Kidney (tissue), 22 donors: ENCODE results near the gene LAX1. TPM values are rescaled to one million over a fixed set of nuclear protein-coding genes. Genes with fewer than 3 reads are reported as not detected.

Experiments
- DNase-seq, 5 donors: peaks; one replicate each; pipeline ENCODE4 v3.0.0-alpha.2; 2013 to 2020
- FAIRE-seq: peaks from 2 replicates; lab custom pipeline; 2012; peaks lifted over from hg19 to GRCh38; lab: Jason Lieb, UNC
- H3K27ac ChIP-seq, 2 donors: one replicate each; pipeline ENCODE4 v1.7.0; 2013; ENCODE audit warnings: low read depth in 2 of 2, low read length in 2 of 2, inconsistent platforms in 1 of 2
- H3K27me3 ChIP-seq: one replicate; pipeline ENCODE4 v1.7.1; 2013; ENCODE audit warnings: low read length, inconsistent platforms; ENCODE audit not compliant: control insufficient read depth, insufficient read depth
- H3K36me3 ChIP-seq, 3 donors: one replicate each; pipeline versions ENCODE4 v1.7.0 to v1.7.1; 2013; ENCODE audit warnings: low read length in 3 of 3, control low read depth in 1 of 3, inconsistent platforms in 1 of 3; ENCODE audit not compliant: insufficient read depth in 3 of 3, control insufficient read depth in 2 of 3
- H3K4me1 ChIP-seq, 3 donors: one replicate each; pipeline versions ENCODE4 v1.7.0 to v1.7.1; 2013; ENCODE audit warnings: low read length in 3 of 3, inconsistent platforms in 1 of 3, low read depth in 1 of 3; ENCODE audit not compliant: control insufficient read depth in 2 of 3, insufficient read depth in 2 of 3
- H3K4me3 ChIP-seq, 3 donors: one replicate each; pipeline versions ENCODE4 v1.7.0 to v1.8.1; 2013; ENCODE audit warnings: low read length in 3 of 3, control low read depth in 1 of 3, inconsistent platforms in 1 of 3
- H3K9ac ChIP-seq, 3 donors: one replicate each; pipeline versions ENCODE4 v1.7.0 to v1.7.1; 2013; ENCODE audit warnings: low read length in 3 of 3, control low read depth in 1 of 3, inconsistent platforms in 1 of 3
- H3K9me3 ChIP-seq, 3 donors: one replicate each; pipeline versions ENCODE4 v1.7.0 to v1.7.1; 2013; ENCODE audit warnings: low read length in 3 of 3, control low read depth in 1 of 3, inconsistent platforms in 1 of 3; ENCODE audit not compliant: control insufficient read depth in 2 of 3, insufficient read depth in 1 of 3
- intact Hi-C: fragments of 100-400 bp; cut with DNase I; formaldehyde crosslinking; loops from one replicate; pipeline ENCODE4 v1.11.1; 2022
- long read RNA-seq, 10 donors: library from polyadenylated mRNA in 1 of 10; unstranded in 1 of 10; transcript quantifications; one replicate each; pipeline ENCODE4 v2.0.0 and lab custom pipeline, GENCODE V29; 2021 to 2026
- polyA plus RNA-seq: library from polyadenylated mRNA; stranded (reverse); fragments of 350-450 nt; fragmentation: Illumina TruSeq; extraction: RNeasy Lipid Tissue Mini Kit (QIAGEN cat#74804); gene quantifications from one replicate; pipeline ENCODE4 v1.2.3, GENCODE V29; 2014; ENCODE audit warnings: low read depth, low replicate concordance; ENCODE audit not compliant: insufficient read depth
- total RNA-seq: library from RNA; stranded (reverse); fragmentation: NEBNext Ultra II Directional; extraction: Animal tissue kit (Norgen Biotek cat#: 25700); gene quantifications from one replicate; pipeline ENCODE4 v1.2.1, GENCODE V29; 2021
- TF ChIP-seq, protein P1 (sequence below): IDR thresholded peaks from 3 replicates; pipeline ENCODE4 v1.5.1; 2012; ENCODE audit warnings: mild to moderate bottlenecking, moderate library complexity, borderline replicate concordance; ENCODE audit not compliant: insufficient read depth; ENCODE audit errors: extremely low read depth
- donor health status: control.
- donor health status: control.
- donor health status: control.
- donor health status: control.
- donor health status: control.
- donor health status: DM: yes; HTN: yes; CAD: no.
- donor health status: Normal renal cell carcinoma (clear cell type).

Gene LAX1, protein sequence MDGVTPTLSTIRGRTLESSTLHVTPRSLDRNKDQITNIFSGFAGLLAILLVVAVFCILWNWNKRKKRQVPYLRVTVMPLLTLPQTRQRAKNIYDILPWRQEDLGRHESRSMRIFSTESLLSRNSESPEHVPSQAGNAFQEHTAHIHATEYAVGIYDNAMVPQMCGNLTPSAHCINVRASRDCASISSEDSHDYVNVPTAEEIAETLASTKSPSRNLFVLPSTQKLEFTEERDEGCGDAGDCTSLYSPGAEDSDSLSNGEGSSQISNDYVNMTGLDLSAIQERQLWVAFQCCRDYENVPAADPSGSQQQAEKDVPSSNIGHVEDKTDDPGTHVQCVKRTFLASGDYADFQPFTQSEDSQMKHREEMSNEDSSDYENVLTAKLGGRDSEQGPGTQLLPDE
- total RNA-seq (6.9 TPM), polyA plus RNA-seq (not detected)
- long read RNA-seq, donor 1 = 0 reads
- long read RNA-seq, donor 2 = 0 reads
- long read RNA-seq, donor 3 = 0 reads
- long read RNA-seq, donor 4 = 0 reads
- long read RNA-seq, donor 5 = 0 reads
- long read RNA-seq, donor 6 = 0 reads
- long read RNA-seq, donor 7, partial matches to known transcripts = 0 of 1 reads
- long read RNA-seq, donor 7, other reads (novel, unspliced or antisense) = 0 of 1 reads
- long read RNA-seq, donor 8 = 0 reads
- long read RNA-seq, donor 9 = 0 reads
- long read RNA-seq, donor 10 = 0 reads

DNA sequence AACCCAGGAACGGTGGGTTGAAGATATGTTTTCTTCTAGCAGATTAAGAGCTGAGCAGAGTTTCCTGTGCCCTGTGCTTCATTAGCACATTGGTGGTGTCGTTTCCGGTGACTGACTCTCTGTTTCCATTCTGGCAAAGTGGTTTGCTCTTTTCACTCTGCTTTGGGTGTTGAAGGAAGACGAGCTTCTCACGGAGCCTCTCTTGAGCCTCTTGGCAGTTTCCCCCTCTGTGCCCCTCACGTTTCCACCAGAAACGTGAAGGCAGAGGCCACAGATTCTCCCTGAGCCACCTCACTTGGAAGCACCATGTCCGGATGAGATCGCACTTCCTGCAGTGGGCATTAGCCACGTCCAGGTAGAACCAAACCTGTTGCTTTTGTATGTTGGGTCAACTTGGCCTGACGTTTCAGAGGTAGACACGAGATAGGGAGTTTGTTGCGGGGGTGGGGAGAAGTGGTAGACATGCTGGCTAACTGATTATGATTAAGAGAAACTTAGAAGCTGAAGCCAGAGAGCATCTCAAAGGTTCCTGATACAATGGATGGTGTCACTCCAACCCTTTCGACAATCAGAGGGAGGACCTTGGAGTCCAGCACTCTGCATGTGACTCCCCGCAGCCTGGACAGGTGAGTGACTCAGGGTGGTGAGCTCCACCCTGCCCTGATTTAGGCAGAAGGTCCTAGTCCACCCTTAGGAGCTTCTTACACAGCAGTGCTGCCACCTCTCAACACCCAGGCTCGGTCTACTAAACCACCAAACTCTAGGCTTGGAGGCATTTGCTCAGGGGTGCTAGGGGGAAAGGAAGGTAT lies at the start of gene LAX1:
LAX1 (plus strand) TSS at position 155 of the 809 bp plus-strand sequence; CDS start at position 538, 383 bp downstream.
- FAIRE-seq (no peak), DNase-seq (no peak)
- Histone ChIP-seq H3K27me3 (no peaks in the 10 kb centered on the region), H3K9me3 (no peaks in the 10 kb centered on the region), H3K4me1 (peaks cover 3 to 4% (median 3%) of the 10 kb centered on the region in 3 donors), H3K36me3 (no peaks in the 10 kb centered on the region), H3K27ac (no peak within 1 kb of the TSS), H3K9ac (no peak within 1 kb of the TSS), H3K4me3 (no peak within 1 kb of the TSS)
- TF ChIP-seq, protein P1, sequence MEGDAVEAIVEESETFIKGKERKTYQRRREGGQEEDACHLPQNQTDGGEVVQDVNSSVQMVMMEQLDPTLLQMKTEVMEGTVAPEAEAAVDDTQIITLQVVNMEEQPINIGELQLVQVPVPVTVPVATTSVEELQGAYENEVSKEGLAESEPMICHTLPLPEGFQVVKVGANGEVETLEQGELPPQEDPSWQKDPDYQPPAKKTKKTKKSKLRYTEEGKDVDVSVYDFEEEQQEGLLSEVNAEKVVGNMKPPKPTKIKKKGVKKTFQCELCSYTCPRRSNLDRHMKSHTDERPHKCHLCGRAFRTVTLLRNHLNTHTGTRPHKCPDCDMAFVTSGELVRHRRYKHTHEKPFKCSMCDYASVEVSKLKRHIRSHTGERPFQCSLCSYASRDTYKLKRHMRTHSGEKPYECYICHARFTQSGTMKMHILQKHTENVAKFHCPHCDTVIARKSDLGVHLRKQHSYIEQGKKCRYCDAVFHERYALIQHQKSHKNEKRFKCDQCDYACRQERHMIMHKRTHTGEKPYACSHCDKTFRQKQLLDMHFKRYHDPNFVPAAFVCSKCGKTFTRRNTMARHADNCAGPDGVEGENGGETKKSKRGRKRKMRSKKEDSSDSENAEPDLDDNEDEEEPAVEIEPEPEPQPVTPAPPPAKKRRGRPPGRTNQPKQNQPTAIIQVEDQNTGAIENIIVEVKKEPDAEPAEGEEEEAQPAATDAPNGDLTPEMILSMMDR = no peak
- intact Hi-C loops = no loop called here

DNA sequence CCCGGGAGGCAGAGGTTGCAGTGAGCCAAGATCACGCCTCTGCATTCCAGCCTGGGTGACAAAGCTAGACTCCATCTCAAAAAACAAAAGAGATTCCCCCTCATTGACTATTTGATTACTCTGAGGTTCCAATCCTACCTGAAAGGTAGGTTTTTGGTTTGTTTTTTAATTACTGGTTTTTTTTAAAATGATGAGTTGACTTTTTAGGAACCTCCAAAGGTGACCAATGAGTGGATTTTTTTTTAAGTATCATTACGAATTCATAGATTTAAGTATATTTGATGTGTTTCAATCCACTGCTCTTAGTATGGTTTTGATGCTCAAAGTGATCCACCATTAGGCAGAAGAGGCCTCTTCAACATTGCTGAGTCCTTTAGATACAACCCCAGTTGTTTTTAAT lies 47.9 kb upstream of the LAX1 start:
- intact Hi-C loops = no loop called here
- H3K9me3 ChIP-seq = no peaks in the 10 kb centered on the region
- peaks cover 0 to 12% (median 11%) of the 10 kb centered on the region in 3 donors for H3K36me3 ChIP-seq
- H3K4me3 ChIP-seq = no peak overlapping the region
- DNase-seq = no peak
- H3K27me3 ChIP-seq = no peaks in the 10 kb centered on the region
- TF ChIP-seq, protein P1 = no peak
- FAIRE-seq = no peak
- H3K27ac ChIP-seq = no peak overlapping the region
- H3K4me1 ChIP-seq = no peaks in the 10 kb centered on the region
- no peak overlapping the region for H3K9ac ChIP-seq

DNA sequence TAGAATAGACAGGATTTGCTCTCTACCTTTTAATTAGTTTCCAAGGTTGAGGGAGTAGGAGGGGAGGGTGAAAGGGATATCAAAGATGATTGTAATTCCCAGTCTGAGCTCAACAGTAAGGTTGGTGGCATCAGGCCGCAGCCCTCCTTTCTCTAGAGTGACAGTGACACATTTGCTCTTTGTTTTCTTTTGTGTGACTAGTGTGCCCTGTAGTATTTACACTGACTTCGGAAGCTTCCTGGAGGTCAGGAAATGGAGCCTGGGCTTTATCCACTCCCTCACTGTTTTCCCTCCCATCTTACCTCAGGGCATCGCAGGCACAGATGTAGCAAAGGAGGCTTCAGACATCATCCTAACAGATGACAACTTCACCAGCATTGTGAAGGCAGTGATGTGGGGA lies 44.7 kb upstream of the LAX1 start:
- DNase-seq = peak in 4 of 5 donors; percentile 35 to 66 (median 40)
- FAIRE-seq = no peak
- no peaks in the 10 kb centered on the region for H3K9me3 ChIP-seq
- H3K4me1 ChIP-seq = no peaks in the 10 kb centered on the region
- H3K4me3 ChIP-seq = no peak overlapping the region
- H3K27me3 ChIP-seq = no peaks in the 10 kb centered on the region
- H3K36me3 ChIP-seq = peaks cover 0 to 23% (median 13%) of the 10 kb centered on the region in 3 donors
- no peak overlapping the region for H3K9ac ChIP-seq
- H3K27ac ChIP-seq = no peak overlapping the region
- intact Hi-C loops = no loop called here
- TF ChIP-seq, protein P1 = no peak
